Prostate gland (tissue), 2 donors: Measurements from ENCODE around the gene SARDH. TPM values are rescaled to one million over a fixed set of nuclear protein-coding genes. Genes with fewer than 3 reads are reported as not detected.

Experiments
- DNase-seq: peaks from one replicate; pipeline ENCODE4 v3.0.0-alpha.2; 2019; ENCODE audit warnings: low spot score
- H3K27ac ChIP-seq, 2 donors: fragments of 200-600 bp; sonication (generic); 2 replicates each; pipeline ENCODE4 v1.5.1; 2017 to 2019
- H3K27me3 ChIP-seq: fragments of 200-600 bp; sonication (generic); replicated peaks from 2 replicates; pipeline ENCODE4 v1.5.1; 2019; ENCODE audit not compliant: insufficient read depth
- H3K36me3 ChIP-seq, 2 donors: fragments of 200-600 bp; sonication (generic); 1 replicate in 1 of 2; 2 replicates in 1 of 2; pipeline versions ENCODE4 v1.5.1 to v1.8.1; 2017 to 2019
- H3K4me1 ChIP-seq: fragments of 200-600 bp; sonication (generic); replicated peaks from 2 replicates; pipeline ENCODE4 v1.5.1; 2019
- H3K4me3 ChIP-seq, 2 donors: fragments of 200-600 bp; sonication (generic); 2 replicates each; pipeline ENCODE4 v1.5.1; 2017 to 2019
- H3K9me3 ChIP-seq: fragments of 200-600 bp; sonication (generic); 2 replicates; pipeline ENCODE4 v1.5.1; 2017
- POLR2A ChIP-seq: fragments of 450-650 bp; IDR thresholded peaks from one replicate; pipeline ENCODE4 v1.6.1; 2016; ENCODE audit warnings: antibody characterized with exemption, mild to moderate bottlenecking
- POLR2AphosphoS5 ChIP-seq: sonication (generic); formaldehyde crosslinking; IDR thresholded peaks from one replicate; pipeline ENCODE4 v1.6.1; 2017; ENCODE audit warnings: antibody characterized with exemption
- WGBS: methylation state at CpG from one replicate; pipeline ENCODE4 v1.1.5; 2018; 5-methylcytosine and 5-hydroxymethylcytosine counted together
- intact Hi-C: fragments of 100-400 bp; cut with DNase I; formaldehyde crosslinking; loops from one replicate; pipeline ENCODE4 v1.14.2; 2022
- total RNA-seq, 2 donors: library from RNA; depleted of rRNA; stranded (reverse); fragments of >200 nt; gene quantifications; one replicate each; pipeline ENCODE4 v1.1.0, GENCODE V29; 2016
- TF ChIP-seq, protein P1 (sequence below), 4 experiments: fragments of 200-600 bp in 2 of 4; fragments of 450-650 bp in 2 of 4; sonication (generic) in 2 of 4; IDR thresholded peaks; 1 replicate in 3 of 4; 2 replicates in 1 of 4; pipeline ENCODE4 v1.5.1; 2016 to 2019; ENCODE audit warnings: antibody characterized with exemption in 4 of 4, mild to moderate bottlenecking in 2 of 4, moderate library complexity in 2 of 4

Gene SARDH
- total RNA-seq, 2 donors from 2014 or later = 6.7 to 7.2 TPM

DNA sequence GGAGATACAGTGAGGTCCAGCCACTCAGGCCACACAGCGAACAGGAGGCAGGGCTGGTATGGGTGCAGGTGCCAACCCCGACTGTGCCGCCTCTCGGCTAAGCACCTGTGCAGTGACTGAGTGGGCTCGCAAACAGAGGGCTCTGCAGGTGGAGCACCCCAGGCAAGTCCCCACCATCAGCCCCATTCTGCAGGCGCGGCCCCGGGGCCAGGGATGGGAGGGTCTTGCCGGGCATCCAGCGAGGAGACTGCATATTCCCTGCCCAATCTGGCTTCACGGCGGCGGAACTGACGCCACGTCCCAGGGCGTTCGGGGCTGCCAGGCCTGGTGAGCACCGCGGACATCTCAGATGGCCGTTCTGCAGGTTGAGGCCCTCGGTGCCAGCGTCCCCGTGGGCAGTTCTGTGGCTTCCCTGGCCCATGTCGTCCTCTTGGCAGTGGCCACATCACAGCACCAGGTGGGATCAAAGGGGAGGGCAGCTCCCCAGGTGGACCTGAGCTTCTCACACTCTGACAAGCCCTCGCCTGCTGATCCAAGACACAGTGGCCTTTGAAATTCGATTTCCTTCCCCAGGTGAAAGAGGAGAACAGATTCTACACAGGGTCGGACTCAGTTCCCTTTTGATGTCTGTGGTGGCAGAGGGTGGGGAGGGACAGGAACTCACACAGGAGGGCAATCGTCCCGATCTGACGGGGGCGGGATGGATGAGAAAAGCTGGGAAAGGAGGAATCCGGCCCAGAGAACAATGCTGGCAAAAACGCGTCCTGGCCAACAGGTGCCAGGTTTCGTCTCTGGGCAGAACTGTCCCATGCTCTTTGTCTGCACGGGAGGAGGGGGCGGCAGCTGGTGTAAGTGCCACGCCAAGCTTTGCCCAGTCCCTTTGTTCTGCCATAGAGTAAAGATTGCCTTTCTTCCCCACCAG is 83.2 kb downstream of the SARDH start:
- Histone ChIP-seq H3K9me3 (no peaks in the 10 kb centered on the region), H3K4me1 (peaks cover 2% of the 10 kb centered on the region), H3K4me3 (no peak overlapping the region), H3K36me3 (no peaks in the 10 kb centered on the region), H3K27me3 (peaks cover 17% of the 10 kb centered on the region), H3K27ac (no peak overlapping the region)
- intact Hi-C loops = no loop called here
- DNase-seq = no peak
- 41% methylated on average over 37 of the region's 38 CpGs for WGBS
- TF ChIP-seq POLR2AphosphoS5 (no peak), POLR2A (no peak)
- TF ChIP-seq, protein P1, sequence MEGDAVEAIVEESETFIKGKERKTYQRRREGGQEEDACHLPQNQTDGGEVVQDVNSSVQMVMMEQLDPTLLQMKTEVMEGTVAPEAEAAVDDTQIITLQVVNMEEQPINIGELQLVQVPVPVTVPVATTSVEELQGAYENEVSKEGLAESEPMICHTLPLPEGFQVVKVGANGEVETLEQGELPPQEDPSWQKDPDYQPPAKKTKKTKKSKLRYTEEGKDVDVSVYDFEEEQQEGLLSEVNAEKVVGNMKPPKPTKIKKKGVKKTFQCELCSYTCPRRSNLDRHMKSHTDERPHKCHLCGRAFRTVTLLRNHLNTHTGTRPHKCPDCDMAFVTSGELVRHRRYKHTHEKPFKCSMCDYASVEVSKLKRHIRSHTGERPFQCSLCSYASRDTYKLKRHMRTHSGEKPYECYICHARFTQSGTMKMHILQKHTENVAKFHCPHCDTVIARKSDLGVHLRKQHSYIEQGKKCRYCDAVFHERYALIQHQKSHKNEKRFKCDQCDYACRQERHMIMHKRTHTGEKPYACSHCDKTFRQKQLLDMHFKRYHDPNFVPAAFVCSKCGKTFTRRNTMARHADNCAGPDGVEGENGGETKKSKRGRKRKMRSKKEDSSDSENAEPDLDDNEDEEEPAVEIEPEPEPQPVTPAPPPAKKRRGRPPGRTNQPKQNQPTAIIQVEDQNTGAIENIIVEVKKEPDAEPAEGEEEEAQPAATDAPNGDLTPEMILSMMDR (IDR thresholded peaks at IDR 0.05) = no peak

DNA sequence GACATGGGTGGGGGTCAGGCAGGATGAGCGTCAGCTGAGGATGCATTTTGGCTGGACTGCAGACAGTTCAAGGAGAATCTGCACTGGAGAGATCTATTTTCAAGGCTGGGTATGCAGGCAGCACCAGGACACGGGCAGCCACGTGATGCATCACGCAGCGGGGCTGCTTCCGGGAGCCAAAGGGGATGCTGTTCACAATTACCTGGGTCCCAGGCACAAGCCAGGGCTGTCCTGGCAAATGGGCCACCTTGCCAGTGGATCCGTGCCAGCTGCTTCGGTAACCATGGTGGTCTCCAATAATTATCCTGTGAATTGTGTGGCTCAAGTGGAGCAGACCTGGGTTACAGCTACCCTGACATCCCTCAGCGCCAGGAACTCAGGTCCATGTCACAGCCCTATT is 84.5 kb downstream of the SARDH start:
- intact Hi-C loops = no loop called here
- peaks cover 17% of the 10 kb centered on the region for H3K27me3 ChIP-seq
- H3K4me1 ChIP-seq = no peaks in the 10 kb centered on the region
- TF ChIP-seq POLR2A = no peak
- TF ChIP-seq POLR2AphosphoS5 = no peak
- TF ChIP-seq, protein P1 (IDR thresholded peaks at IDR 0.05) = no peak
- 68% methylated on average over 9 of the region's 9 CpGs for WGBS
- DNase-seq = no peak
- no peaks in the 10 kb centered on the region for H3K9me3 ChIP-seq
- H3K36me3 ChIP-seq = no peaks in the 10 kb centered on the region
- no peak overlapping the region for H3K27ac ChIP-seq
- no peak overlapping the region for H3K4me3 ChIP-seq

DNA sequence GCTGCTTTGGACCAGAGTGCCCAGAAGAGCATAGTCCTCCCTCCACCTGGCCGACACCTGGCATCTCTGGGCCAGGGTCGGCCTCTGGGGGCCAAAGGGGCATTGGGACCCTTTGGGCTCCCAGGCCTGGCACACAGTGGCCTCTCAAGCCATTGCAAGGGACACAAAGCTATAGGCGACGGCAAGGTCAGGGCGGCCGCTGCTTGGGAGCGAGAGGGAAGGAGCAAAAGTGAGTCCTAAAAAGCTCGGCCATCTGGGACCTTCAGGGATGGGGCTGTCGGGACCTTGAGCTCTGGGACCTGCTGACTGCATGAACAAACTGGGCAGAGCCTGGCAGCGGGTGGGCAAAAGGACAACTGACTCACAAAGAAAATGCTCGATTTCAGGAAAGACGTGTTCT is 88.1 kb downstream of the SARDH start:
- intact Hi-C loops = no loop called here
- Histone ChIP-seq H3K9me3 (no peaks in the 10 kb centered on the region), H3K27ac (no peak overlapping the region), H3K36me3 (no peaks in the 10 kb centered on the region), H3K4me3 (no peak overlapping the region), H3K27me3 (peaks cover 7% of the 10 kb centered on the region), H3K4me1 (no peaks in the 10 kb centered on the region)
- TF ChIP-seq, protein P1 (IDR thresholded peaks at IDR 0.05) = no peak
- no peak for TF ChIP-seq POLR2A
- no peak for DNase-seq
- WGBS = 93% methylated on average over 12 of the region's 12 CpGs

DNA sequence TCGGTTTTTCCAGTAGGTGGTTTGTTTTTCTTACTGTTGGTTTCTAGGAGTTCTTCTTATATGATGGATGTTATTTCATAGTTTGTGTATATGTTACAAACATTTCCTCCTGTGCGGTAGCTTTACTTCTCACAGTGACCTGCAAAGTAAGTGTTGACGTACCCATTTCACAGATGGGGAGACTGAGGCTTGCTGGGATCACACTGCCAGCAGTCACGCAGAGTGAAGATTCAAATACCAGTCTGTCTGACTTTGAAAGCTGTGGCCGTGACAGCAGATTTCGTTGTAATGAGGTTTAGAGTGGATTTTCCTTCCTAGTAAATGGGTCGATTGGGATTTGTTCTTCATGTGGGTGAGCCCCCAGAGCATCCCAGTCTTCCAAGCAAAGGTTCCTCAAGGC is 89.0 kb downstream of the SARDH start:
- Histone ChIP-seq H3K27ac (no peak overlapping the region), H3K27me3 (peaks cover 7% of the 10 kb centered on the region), H3K4me3 (no peak overlapping the region), H3K4me1 (no peaks in the 10 kb centered on the region), H3K36me3 (no peaks in the 10 kb centered on the region), H3K9me3 (no peaks in the 10 kb centered on the region)
- TF ChIP-seq POLR2AphosphoS5 = no peak
- TF ChIP-seq, protein P1 (IDR thresholded peaks at IDR 0.05) = no peak
- no peak for TF ChIP-seq POLR2A
- DNase-seq = no peak
- intact Hi-C loops = no loop called here
- WGBS = 87% methylated on average over 7 of the region's 7 CpGs
